NK-92 (cell line): Measurements from ENCODE around the gene NGLY1.

Experiments
- DNase-seq: peaks from one replicate; lab custom pipeline; 2025; ENCODE audit not compliant: unreplicated experiment; lab: John Stamatoyannopoulos, UW

The NGLY1 gene

DNA sequence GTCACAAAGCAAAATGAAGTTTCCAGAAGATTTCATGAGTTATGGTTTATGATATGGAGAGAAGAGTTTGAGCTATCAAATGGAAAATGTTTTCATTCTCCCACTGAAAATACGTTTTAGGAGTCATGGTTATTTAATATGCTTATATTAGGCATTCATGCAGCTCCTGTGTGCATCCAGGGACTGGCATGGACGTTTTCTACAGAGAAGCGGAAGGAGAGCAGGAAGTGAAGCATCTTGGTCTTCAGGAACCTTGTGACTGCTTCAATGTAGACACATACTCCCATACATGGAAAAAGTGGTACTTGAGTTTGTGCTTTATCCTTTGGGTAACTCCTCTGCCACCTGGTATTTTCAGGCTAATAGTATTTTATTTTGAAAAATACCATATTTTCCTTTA lies 75.2 kb downstream of the NGLY1 start:
- no peak for DNase-seq

DNA sequence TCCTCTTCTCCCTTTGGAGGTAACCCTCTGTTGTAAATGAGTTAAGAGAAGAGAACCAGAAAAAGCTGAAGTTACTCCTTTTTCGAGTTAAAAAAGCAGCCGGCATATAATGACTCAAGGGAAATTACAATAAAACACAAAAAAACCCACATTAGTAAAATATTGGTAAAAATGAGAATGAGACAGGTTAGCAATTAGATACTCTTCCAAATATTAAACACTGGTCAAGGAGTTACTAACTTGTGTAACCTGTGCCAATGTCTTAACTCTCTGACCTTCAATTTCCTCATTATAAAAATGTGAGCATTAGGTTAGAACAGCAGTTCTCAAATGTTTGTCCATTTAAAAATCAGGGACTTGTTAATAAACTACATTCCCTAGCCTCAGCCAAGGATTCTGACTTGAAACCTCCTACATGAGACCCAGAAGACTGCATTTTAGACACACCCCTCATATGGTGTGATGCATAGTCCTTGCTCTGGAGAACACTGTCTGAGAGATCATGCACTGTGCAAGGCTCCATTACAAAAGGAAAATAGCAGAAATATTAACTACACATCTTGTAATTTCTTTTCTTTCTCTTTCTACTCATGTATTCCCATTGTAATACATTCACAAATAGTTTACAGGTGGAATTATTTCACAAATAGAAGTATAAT lies 75.8 kb downstream of the NGLY1 start:
- no peak for DNase-seq

DNA sequence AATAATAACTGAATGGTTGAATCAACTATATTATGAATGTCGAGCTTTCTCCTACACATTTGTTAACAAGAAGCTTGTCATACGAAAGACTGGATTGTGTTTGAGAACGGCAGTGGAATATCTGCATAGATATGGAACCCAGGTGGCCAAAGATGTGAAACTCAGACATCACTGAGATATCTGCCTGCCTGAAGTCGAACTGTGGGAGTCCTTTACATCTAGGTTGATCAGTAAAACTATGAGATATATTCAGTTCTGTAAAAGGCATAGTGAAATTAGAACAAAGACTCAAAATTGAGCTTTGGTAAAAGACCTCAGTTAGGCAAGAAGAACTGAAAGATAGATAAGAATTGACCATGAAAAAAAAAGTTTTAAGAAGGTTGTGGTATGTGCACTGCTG lies 77.0 kb downstream of the NGLY1 start:
- no peak for DNase-seq

DNA sequence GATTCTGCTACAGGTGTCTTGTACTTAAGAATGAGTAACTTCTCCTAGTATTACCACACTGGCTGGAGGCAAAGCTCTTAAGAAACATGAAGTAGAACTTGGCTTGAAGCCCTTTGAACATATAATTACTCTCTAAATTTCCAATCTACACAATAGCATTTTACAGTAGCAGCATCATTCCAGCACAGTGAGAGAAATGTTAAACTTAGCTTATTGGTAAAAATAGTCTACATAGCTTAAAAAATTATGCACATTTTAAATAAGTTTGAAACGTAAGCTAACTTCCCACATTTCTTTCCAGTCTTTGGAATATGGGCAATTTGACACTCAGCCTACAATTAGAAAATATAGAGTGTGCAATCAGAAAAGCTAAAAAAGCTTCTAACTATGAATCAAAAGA lies 85.7 kb downstream of the NGLY1 start:
- no peak for DNase-seq

GRCh38 chr3:25695731-25696420 lies 87.4 kb downstream of the NGLY1 start:
- no peak for DNase-seq

GRCh38 chr3:25693238-25693637 lies 90.0 kb downstream of the NGLY1 start:
- no peak for DNase-seq

- DNase-seq = no peak
Measured at GRCh38 chr3:25692341-25692740, 90.9 kb downstream of the NGLY1 start.

DNA sequence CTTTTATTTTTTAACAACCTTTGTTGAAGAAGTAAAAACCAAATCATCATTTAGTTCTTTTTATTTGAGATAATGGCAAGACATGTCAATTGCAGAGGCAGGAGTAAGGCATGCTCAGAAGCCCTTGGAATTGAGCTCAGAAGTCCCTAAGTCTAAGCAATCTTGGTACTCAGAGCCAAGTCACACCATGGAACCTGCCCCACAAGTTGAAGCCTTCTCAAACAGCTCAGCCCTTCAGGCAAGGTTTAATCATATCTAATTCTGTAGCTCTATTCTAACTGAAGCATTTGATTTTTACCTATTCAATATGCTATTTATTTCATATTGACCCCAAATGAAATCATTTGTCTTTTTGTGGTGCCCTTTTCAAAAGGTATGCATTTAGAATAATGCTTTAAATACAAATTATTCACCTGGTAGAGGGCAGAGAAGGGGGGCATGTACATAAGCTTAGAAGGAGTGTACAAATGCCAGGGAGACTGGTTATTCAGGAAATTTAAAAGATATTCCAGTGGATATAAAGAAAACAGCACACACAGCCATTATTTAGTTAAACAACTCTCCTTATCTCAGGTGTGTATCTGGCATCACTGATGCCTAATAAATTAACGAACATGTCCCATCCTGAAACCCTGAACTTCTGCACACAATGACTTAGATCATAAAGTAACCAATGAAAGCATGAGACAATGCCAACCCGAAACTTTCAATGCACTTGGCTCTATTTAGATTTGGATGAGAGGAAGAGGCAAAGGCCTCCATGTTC lies 92.3 kb downstream of the NGLY1 start:
- DNase-seq = no peak

- no peak for DNase-seq
Measured at GRCh38 chr3:25689226-25689625, 94.0 kb downstream of the NGLY1 start.

- DNase-seq = no peak
Measured at GRCh38 chr3:25687742-25688141, 95.5 kb downstream of the NGLY1 start.

- no peak for DNase-seq
Measured at GRCh38 chr3:25686766-25687165, 96.5 kb downstream of the NGLY1 start.

- no peak for DNase-seq
Measured at GRCh38 chr3:25683882-25684281, 99.4 kb downstream of the NGLY1 start.

DNA sequence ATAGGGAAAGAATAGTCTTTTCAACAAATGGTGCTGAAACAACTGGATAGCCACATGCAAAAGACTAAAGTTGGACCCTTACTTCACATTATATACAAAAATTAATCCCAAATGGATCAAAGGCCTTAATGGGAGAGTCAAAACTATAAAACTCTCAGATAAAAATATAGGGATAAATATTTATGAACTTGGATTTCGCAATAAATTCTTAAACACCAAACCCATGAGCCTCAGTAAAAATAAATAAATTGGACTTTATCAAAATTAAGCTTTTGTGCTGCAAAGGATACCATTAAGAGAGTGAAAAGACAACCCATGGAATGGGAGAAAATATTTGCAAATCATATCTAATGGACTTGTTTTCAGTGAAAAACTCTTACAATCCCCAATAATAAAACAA lies 99.8 kb downstream of the NGLY1 start:
- no peak for DNase-seq

GRCh38 chr3:25679642-25680302 lies 103.5 kb downstream of the NGLY1 start:
- DNase-seq = no peak

DNA sequence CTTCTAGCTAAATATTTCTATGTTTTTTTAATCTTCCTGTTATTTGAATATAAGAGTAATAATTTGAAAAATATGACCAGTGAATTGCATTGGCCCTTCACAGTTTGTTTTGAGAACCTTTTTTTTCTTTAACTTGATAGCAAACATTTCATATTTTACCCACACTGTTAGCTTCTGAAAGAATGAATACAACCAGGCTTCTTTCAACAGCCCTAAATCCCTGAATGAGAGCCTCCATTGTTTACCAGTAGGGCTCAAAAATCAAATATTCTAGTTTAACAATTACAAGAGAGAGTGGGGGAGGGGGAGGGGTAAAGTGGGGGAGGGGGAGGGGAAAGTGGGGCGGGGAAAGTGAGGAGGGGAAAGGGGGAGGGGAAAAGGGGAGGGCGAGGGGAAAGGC lies 104.1 kb downstream of the NGLY1 start:
- no peak for DNase-seq

- DNase-seq = no peak
Measured at GRCh38 chr3:25678581-25678980, 104.7 kb downstream of the NGLY1 start.

- no peak for DNase-seq
Measured at GRCh38 chr3:25677121-25677520, 106.1 kb downstream of the NGLY1 start.

DNA sequence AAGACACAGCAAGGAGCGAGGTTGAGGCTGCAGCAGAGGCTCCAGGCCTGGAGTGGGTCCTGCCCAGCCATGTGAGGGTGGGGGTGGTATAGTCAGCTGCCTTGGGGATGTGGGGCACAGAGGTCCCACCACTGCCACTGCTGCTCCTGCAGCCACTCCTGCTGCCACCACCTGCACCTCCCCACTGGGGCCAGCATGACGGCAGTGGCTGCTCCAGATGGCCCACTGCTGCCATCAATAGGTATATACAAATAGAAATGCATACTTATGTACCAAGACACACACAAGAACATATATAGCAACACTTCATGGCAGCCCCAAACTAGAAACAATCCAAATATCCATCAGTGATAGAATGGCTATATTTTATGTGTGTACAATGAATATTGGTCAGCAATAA lies 108.6 kb downstream of the NGLY1 start:
- DNase-seq = no peak

- DNase-seq = no peak
Measured at GRCh38 chr3:25673738-25674298, 109.4 kb downstream of the NGLY1 start.
